Measurements from ENCODE around the gene NEK9. TPM values are rescaled to one million over a fixed set of nuclear protein-coding genes. Genes with fewer than 3 reads are reported as not detected.

Gene NEK9
- total RNA-seq, 1 donor from 2014 or later: 43.5 TPM

DNA sequence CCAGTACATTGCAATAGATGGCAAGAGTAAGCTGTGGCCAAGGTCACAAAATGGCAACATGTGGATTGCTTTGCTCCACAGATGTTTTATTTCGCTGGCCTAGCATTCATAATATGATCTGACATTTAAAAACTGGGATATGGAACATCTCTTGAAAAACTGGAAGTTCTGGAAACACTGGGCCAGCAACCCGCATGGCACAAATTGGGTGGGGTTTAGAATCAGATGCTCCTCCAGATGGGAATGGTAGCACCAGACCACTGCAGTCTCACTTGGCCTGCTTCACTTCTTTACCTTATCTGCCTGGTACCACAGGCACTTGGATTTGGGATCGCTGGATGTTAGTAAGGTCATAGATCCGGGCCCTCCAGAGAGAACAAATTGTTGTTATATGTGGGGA is 47.3 kb downstream of the NEK9 start:
- no peaks in the 10 kb centered on the region for H3K36me3 ChIP-seq (ENCODE audit: control insufficient read depth, insufficient read depth, low read length)

DNA sequence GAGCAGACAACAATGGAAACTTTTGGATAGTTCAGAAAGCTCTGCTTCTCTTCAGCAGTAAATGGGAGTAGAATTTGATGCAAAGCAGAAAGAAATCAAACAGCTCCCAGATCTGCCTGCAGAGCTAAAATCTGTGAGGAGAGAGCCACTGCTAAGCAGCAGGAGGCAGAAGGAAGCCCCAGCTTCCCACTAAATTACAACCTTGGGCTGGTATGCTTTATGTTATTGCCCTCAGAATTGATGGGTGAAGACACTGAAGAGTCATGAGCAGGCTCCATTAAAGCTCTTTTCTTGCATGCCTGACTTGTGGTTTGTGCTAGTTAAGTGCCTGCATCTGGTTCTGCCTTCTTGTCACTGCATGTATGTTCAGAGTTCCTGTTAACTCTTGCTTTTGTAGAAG is 49.1 kb downstream of the NEK9 start:
- Histone ChIP-seq H3K27me3 (ENCODE audit: control insufficient read depth, insufficient read depth, low read length) (no peaks in the 10 kb centered on the region), H3K4me3 (ENCODE audit: low read depth, low read length) (no peak overlapping the region), H3K36me3 (ENCODE audit: control insufficient read depth, insufficient read depth, low read length) (no peaks in the 10 kb centered on the region)
- TF ChIP-seq, protein P1, sequence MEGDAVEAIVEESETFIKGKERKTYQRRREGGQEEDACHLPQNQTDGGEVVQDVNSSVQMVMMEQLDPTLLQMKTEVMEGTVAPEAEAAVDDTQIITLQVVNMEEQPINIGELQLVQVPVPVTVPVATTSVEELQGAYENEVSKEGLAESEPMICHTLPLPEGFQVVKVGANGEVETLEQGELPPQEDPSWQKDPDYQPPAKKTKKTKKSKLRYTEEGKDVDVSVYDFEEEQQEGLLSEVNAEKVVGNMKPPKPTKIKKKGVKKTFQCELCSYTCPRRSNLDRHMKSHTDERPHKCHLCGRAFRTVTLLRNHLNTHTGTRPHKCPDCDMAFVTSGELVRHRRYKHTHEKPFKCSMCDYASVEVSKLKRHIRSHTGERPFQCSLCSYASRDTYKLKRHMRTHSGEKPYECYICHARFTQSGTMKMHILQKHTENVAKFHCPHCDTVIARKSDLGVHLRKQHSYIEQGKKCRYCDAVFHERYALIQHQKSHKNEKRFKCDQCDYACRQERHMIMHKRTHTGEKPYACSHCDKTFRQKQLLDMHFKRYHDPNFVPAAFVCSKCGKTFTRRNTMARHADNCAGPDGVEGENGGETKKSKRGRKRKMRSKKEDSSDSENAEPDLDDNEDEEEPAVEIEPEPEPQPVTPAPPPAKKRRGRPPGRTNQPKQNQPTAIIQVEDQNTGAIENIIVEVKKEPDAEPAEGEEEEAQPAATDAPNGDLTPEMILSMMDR (IDR thresholded peaks at IDR 0.05; ENCODE audit: insufficient read depth, low read length, poor library complexity, severe bottlenecking): no peak
- no peak for DNase-seq (ENCODE audit: low read depth)

More for the DNA sequence above, 47.3 kb downstream of the NEK9 start:
- Histone ChIP-seq H3K27me3 (ENCODE audit: control insufficient read depth, insufficient read depth, low read length) (no peaks in the 10 kb centered on the region), H3K4me3 (ENCODE audit: low read depth, low read length) (no peak overlapping the region)
- no peak for DNase-seq (ENCODE audit: low read depth)
- TF ChIP-seq, protein P1 (IDR thresholded peaks at IDR 0.05; ENCODE audit: insufficient read depth, low read length, poor library complexity, severe bottlenecking): no peak

DNA sequence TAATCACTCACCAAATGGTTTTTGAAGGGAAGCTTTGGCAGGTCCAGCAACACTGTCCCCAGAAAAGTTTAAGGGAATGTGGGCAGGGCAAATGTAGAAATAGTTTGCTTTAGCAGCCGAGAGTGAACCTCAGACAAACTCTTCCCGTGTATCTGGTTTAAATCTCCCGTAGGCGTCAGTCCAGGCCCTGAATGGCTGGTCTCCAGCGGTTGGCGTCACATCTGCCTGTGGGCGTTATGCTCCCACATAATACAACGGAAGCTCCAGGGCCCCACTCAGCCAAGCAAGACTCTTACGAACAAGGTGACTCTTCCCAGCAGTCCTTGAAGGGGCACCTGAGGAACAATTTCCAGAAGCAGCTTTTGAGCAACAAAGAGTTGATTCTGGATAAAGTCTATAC is 56.5 kb downstream of the NEK9 start:
- DNase-seq (ENCODE audit: low read depth): no peak
- TF ChIP-seq, protein P1 (IDR thresholded peaks at IDR 0.05; ENCODE audit: insufficient read depth, low read length, poor library complexity, severe bottlenecking): no peak
- Histone ChIP-seq H3K27me3 (ENCODE audit: control insufficient read depth, insufficient read depth, low read length) (no peaks in the 10 kb centered on the region), H3K36me3 (ENCODE audit: control insufficient read depth, insufficient read depth, low read length) (no peaks in the 10 kb centered on the region), H3K4me3 (ENCODE audit: low read depth, low read length) (no peak overlapping the region)

DNA sequence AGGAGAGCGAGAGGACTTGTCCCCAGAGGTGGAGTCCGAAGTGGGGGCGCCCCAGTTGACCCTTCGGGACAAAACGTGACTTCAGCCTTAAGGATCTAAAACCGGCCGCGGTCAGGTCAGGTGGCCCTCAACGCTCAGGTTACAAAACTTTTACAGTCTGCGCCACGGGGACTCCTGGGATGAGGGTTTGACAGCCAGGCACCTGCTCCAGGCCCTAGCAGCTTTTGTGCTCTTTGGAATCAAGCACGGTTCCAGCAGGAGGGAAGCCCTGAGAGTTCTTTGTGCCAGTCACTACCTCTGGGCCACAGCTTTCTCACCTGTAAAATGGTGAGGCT is 57.1 kb downstream of the NEK9 start:
- no peak for DNase-seq (ENCODE audit: low read depth)
- TF ChIP-seq, protein P1 (IDR thresholded peaks at IDR 0.05; ENCODE audit: insufficient read depth, low read length, poor library complexity, severe bottlenecking): no peak
- Histone ChIP-seq H3K27me3 (ENCODE audit: control insufficient read depth, insufficient read depth, low read length) (no peaks in the 10 kb centered on the region), H3K4me3 (ENCODE audit: low read depth, low read length) (peak overlapping the region; percentile 45), H3K36me3 (ENCODE audit: control insufficient read depth, insufficient read depth, low read length) (no peaks in the 10 kb centered on the region)

DNA sequence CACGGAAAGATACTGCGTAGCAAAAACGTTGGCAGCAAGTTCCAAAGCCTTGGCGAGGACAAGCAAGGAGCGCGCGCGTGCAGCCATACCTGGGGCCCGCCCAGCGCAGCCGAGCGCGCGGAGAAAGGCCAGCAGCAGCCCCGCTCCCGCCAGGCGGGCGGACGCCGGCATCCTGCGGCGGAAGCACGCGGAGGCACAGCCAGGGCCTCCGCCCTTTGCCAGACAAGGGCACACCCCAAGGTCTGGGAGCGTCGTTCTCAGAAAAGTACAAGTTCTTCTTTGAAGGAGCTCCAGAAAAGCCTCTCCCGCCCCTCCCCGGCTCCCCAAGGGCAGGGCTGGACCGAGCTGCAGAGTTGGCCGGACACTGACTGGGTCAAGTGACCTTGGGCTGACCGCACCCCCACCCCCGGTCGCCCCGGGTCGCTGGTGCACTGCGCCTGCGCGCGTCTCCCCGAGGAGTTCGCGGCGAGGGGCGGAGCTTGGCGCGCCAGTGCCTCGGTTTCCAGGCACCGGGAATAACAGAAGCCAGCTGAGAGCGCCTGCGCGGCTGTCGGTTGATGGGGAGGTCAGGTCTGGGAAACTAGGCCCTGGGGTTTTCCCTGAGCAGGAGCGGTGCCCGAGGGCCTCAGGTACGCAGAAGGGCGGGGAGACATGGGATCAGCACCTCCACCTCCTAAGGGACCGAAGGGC is 57.6 kb downstream of the NEK9 start, which contains the start of gene ZC2HC1C:
Gene ZC2HC1C (plus strand): TSS at position 521 of the 690 bp plus-strand sequence. CDS start 933 bp downstream, outside the sequence.
- TF ChIP-seq, protein P1 (IDR thresholded peaks at IDR 0.05; ENCODE audit: insufficient read depth, low read length, poor library complexity, severe bottlenecking): no peak
- H3K4me3 ChIP-seq (ENCODE audit: low read depth, low read length): peak within 1 kb of the TSS; percentile 45
- H3K27me3 ChIP-seq (ENCODE audit: control insufficient read depth, insufficient read depth, low read length): no peaks in the 10 kb centered on the region
- DNase-seq (ENCODE audit: low read depth): peak; percentile 59
- no peaks in the 10 kb centered on the region for H3K36me3 ChIP-seq (ENCODE audit: control insufficient read depth, insufficient read depth, low read length)

Measured in kidney epithelial cell (primary cell).